HG03378 (cell line): ENCODE results near the gene REEP5.

ENCODE experiments used
- ATAC-seq: cut with Tn5 transposase; IDR thresholded peaks from one replicate; pipeline ENCODE4 v1.9.1; 2021; ENCODE audit warnings: mild to moderate bottlenecking, moderate library complexity; ENCODE audit not compliant: unreplicated experiment

Gene REEP5

DNA sequence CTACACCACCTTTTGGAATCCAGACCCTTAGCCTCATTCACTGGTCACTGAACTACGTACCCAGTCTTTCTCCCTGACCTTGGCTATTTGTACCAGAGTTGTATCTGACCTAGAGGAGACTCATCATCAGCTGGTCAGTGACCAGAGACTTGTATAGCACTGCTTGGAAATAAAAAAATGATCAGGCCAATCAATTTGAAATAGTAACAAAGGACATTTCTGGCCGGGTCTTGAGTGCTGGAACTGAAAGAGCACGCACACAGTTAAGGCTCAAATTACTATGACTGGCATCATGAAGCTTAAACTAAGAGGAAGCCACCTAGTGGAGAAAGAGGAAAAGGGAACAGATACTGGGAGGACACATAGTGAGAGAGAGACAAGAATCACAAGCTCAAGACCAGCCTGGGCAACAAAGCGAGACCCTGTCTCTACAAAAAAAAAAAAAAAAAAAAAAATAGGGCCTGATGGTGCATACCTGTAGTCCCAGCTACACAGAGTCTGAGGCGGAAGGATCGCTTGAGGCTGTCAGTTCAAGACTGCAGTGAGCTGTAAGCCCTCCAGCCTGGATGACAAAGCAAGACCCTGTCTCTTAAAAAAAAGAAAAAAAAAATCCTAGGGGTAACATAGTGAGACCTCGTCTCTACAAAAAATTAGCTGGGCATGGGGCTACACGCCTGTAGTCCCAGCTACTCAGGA is 73.8 kb downstream of the REEP5 start:
- peak; percentile 99 for ATAC-seq

- no peak for ATAC-seq
Measured at GRCh38 chr5:112847306-112847705, 74.7 kb downstream of the REEP5 start.

- no peak for ATAC-seq
Measured at GRCh38 chr5:112846556-112846955, 75.5 kb downstream of the REEP5 start.

- no peak for ATAC-seq
Measured at GRCh38 chr5:112844489-112844888, 77.5 kb downstream of the REEP5 start.

- no peak for ATAC-seq
Measured at GRCh38 chr5:112833971-112834370, 88.1 kb downstream of the REEP5 start.

DNA sequence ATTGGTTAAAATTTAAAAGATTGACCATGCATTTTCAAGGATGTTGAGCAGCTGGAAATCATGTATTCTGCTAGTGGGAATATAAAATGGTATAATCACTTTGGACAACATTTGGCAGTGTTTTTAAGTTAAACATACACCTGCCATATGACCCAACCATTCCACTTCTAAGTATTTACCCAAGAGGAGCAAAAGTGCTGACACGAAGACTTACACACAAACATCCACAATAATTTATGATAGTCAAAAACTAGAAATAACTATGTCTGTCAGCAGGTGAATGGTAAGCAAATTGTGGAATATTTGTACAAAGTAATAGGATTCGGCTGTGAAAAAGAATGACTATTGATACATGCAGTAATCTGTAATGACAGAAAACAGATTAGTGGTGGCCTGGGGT is 91.6 kb downstream of the REEP5 start:
- no peak for ATAC-seq
